Measurements from ENCODE around the gene NEK3. TPM values are rescaled to one million over a fixed set of nuclear protein-coding genes. Genes with fewer than 3 reads are reported as not detected.
"Not testable (repeated sequence)": the region's sequence is repeated elsewhere in the genome, so short reads cannot be mapped to it uniquely, and the experiment has no call there.

The NEK3 gene
- total RNA-seq, 4 donors from 2014 or later = 4.7 to 9.1 (median 6.4) TPM

- Histone ChIP-seq H3K9me3 (no peaks in the 10 kb centered on the region), H3K4me1 (no peaks in the 10 kb centered on the region), H3K36me3 (peaks cover 0 to 57% of the 10 kb centered on the region in 2 donors), H3K27me3 (no peaks in the 10 kb centered on the region), H3K4me3 (no peak overlapping the region), H3K27ac (no peak overlapping the region)
- TF ChIP-seq, protein P1, sequence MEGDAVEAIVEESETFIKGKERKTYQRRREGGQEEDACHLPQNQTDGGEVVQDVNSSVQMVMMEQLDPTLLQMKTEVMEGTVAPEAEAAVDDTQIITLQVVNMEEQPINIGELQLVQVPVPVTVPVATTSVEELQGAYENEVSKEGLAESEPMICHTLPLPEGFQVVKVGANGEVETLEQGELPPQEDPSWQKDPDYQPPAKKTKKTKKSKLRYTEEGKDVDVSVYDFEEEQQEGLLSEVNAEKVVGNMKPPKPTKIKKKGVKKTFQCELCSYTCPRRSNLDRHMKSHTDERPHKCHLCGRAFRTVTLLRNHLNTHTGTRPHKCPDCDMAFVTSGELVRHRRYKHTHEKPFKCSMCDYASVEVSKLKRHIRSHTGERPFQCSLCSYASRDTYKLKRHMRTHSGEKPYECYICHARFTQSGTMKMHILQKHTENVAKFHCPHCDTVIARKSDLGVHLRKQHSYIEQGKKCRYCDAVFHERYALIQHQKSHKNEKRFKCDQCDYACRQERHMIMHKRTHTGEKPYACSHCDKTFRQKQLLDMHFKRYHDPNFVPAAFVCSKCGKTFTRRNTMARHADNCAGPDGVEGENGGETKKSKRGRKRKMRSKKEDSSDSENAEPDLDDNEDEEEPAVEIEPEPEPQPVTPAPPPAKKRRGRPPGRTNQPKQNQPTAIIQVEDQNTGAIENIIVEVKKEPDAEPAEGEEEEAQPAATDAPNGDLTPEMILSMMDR (IDR thresholded peaks at IDR 0.05 in 4 of 5, conservative IDR thresholded peaks at IDR 0.05 in 1 of 5) = no peak
- TF ChIP-seq POLR2A (IDR thresholded peaks at IDR 0.05) = no peak
- intact Hi-C loops (cut with DNase I; ENCODE audit: low total_unique reads) (no loop called here), in situ Hi-C loops (cut with MboI; ENCODE audit: low sequenced_read_pairs in 4 of 4) (no loop called here)
- DNase-seq = no peak
- no peak for ATAC-seq
Measured at GRCh38 chr13:52173373-52173772, 14.0 kb upstream of the NEK3 start.

- H3K27me3 ChIP-seq; H3K9me3 ChIP-seq; in situ Hi-C loops (cut with MboI; ENCODE audit: low sequenced_read_pairs in 4 of 4); intact Hi-C loops (cut with DNase I; ENCODE audit: low total_unique reads); H3K4me1 ChIP-seq; ATAC-seq; DNase-seq; H3K27ac ChIP-seq; H3K4me3 ChIP-seq: not testable (repeated sequence)
- H3K36me3 ChIP-seq = peaks cover 0 to 52% of the 10 kb centered on the region in 2 donors
Measured at GRCh38 chr13:52171686-52172085, 12.3 kb upstream of the NEK3 start.

DNA sequence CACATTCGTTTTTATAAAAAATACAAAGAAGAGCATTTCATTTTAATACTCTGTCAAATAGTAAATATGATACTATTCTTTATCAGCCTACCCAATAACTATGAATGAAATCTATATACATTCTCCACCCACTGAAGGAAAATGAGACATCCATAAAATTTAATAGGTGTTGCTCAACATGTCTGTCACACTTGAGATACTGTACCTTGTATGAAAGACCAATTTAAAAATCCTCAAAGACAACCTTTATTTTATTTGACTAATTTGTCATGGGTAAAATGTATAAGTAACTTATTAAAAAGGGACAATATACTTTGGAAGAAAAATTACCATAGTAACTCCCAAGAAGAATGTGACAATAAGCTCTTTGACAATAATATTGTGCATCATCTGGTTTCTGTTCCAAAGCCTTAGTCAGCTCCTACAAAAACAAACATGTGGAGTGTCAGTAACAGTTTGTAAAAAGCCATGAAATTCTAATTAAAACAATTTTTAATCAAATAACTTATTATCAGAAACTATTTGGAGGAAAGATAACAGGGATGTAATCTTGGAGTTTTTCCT lies 11.5 kb upstream of the NEK3 start:
- H3K4me3 ChIP-seq; H3K4me1 ChIP-seq; H3K27ac ChIP-seq; intact Hi-C loops (cut with DNase I; ENCODE audit: low total_unique reads); H3K9me3 ChIP-seq; in situ Hi-C loops (cut with MboI; ENCODE audit: low sequenced_read_pairs in 4 of 4); DNase-seq; H3K27me3 ChIP-seq; ATAC-seq: not testable (repeated sequence)
- peaks cover 0 to 52% of the 10 kb centered on the region in 2 donors for H3K36me3 ChIP-seq

DNA sequence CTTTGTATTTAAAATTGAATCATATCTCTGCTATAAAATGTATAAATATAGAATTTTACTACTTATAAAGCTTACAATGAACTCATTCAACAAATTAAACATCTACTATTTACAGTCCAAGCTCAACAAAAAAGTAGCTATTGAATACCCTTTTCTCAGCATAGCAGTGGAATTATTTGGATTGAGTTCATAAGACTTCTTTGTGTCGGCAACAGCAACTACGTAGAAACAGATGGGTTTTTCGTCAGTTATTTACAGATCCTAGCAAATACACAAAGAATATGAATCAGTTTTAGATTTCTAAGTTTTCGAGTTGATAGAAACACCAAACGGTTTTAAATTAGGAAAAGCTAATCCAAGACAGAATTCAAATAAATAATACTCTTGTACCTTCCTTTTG lies 10.4 kb upstream of the NEK3 start:
- Histone ChIP-seq H3K4me1 (no peaks in the 10 kb centered on the region), H3K27me3 (no peaks in the 10 kb centered on the region), H3K4me3 (no peak overlapping the region), H3K27ac (no peak overlapping the region), H3K9me3 (no peaks in the 10 kb centered on the region), H3K36me3 (peaks cover 0 to 43% of the 10 kb centered on the region in 2 donors)
- DNase-seq = no peak
- no peak for ATAC-seq
- TF ChIP-seq POLR2A (IDR thresholded peaks at IDR 0.05) = no peak
- in situ Hi-C loops (cut with MboI; ENCODE audit: low sequenced_read_pairs in 4 of 4) (no loop called here), intact Hi-C loops (cut with DNase I; ENCODE audit: low total_unique reads) (no loop called here)

DNA sequence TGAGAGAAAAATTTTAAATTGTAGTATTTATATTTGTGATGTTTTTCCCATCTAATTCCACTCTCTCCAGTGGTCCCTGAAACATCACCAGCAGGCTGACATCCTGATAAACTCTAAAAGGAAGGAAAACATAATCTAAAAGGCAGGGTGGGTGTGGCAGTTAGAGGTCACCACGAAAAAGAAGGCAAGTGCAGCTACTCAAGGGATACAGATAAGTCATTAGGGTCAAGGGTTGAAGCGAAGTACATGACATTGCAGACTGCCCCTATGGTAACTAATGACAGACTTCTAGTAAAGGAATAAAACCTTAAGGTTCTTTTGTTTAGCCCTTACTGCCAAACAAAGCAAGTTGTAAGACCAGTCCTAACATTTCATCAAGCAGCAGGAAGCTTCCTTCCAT lies 6.0 kb upstream of the NEK3 start:
- H3K9me3 ChIP-seq = no peaks in the 10 kb centered on the region
- intact Hi-C loops (cut with DNase I; ENCODE audit: low total_unique reads) = no loop called here
- DNase-seq (no peak), ATAC-seq (no peak)
- no peaks in the 10 kb centered on the region for H3K27me3 ChIP-seq
- peaks cover 0 to 23% of the 10 kb centered on the region in 2 donors for H3K36me3 ChIP-seq
- TF ChIP-seq, protein P1 (IDR thresholded peaks at IDR 0.05 in 4 of 5, conservative IDR thresholded peaks at IDR 0.05 in 1 of 5) = no peak
- TF ChIP-seq POLR2A (IDR thresholded peaks at IDR 0.05) = no peak
- H3K4me1 ChIP-seq = no peaks in the 10 kb centered on the region
- no peak overlapping the region for H3K4me3 ChIP-seq
- H3K27ac ChIP-seq = no peak overlapping the region
- in situ Hi-C loops (cut with MboI; ENCODE audit: low sequenced_read_pairs in 4 of 4) = no loop called here

DNA sequence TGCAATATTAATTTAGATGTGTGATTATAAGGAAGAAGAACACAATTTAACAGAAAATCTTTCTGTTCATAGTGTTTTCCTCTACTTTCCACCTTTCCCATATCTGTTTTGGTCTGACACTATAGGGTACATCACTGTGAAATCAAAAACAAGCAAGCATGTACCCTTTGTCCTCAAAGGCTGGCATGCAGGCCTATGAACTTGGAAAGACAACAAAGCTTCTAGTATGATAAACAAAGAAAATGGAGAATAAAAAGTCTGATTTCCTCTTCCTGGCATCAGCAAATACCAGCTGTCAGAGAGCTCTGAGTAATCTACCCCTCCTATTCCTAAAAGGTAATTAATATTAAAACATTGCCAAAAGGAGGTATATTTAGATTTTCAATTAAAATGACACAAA lies 5.6 kb upstream of the NEK3 start:
- no peak overlapping the region for H3K27ac ChIP-seq
- DNase-seq (no peak), ATAC-seq (no peak)
- no peaks in the 10 kb centered on the region for H3K27me3 ChIP-seq
- no peaks in the 10 kb centered on the region for H3K9me3 ChIP-seq
- peaks cover 0 to 1% of the 10 kb centered on the region in 2 donors for H3K4me1 ChIP-seq
- peaks cover 0 to 18% of the 10 kb centered on the region in 2 donors for H3K36me3 ChIP-seq
- H3K4me3 ChIP-seq = no peak overlapping the region
- no peak for TF ChIP-seq POLR2A (IDR thresholded peaks at IDR 0.05)
- TF ChIP-seq, protein P1 (IDR thresholded peaks at IDR 0.05 in 4 of 5, conservative IDR thresholded peaks at IDR 0.05 in 1 of 5) = no peak
- in situ Hi-C loops (cut with MboI; ENCODE audit: low sequenced_read_pairs in 4 of 4) = no loop called here
- intact Hi-C loops (cut with DNase I; ENCODE audit: low total_unique reads) = no loop called here

- H3K36me3 ChIP-seq; H3K9me3 ChIP-seq; H3K27ac ChIP-seq; H3K4me3 ChIP-seq; H3K27me3 ChIP-seq; intact Hi-C loops (cut with DNase I; ENCODE audit: low total_unique reads); in situ Hi-C loops (cut with MboI; ENCODE audit: low sequenced_read_pairs in 4 of 4); DNase-seq; ATAC-seq; H3K4me1 ChIP-seq: not testable (repeated sequence)
Measured at GRCh38 chr13:52163878-52164277, 4.5 kb upstream of the NEK3 start.
